ENCODE results near the gene FN1.

The FN1 gene

DNA sequence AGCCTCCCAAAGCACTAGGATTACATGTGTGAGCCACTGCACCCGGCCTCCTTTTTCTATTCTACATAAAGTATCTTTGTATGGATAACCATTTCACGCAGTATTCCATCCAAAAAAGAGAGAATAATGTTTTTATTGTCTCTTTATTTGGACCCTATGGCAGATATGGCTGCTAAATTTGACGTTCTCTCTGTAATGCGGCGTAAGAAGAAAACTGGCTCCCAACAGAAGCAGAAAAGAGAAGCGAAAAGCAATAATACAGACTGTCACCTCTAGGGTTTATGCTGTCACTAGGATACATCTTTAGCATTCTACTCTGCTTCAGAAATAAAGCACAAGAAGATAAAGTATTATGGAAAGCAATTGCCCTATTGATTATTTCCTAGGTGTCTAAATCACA lies 55.9 kb downstream of the FN1 start:
- Histone ChIP-seq H3K4me3 (ENCODE audit: severe bottlenecking) (no peak overlapping the region), H3K36me3 (ENCODE audit: low read depth) (peaks cover 100% of the 10 kb centered on the region), H3K9me3 (ENCODE audit: severe bottlenecking) (no peaks in the 10 kb centered on the region), H3K27ac (ENCODE audit: poor library complexity, severe bottlenecking) (no peak overlapping the region), H3K27me3 (ENCODE audit: insufficient read depth, poor library complexity, severe bottlenecking) (no peaks in the 10 kb centered on the region), H3K4me1 (ENCODE audit: insufficient read depth, poor library complexity, severe bottlenecking) (no peaks in the 10 kb centered on the region)
- ATAC-seq (ENCODE audit: low read depth), result no peak
- DNase-seq (ENCODE audit: low spot score), result no peak
- TF ChIP-seq, protein P1, sequence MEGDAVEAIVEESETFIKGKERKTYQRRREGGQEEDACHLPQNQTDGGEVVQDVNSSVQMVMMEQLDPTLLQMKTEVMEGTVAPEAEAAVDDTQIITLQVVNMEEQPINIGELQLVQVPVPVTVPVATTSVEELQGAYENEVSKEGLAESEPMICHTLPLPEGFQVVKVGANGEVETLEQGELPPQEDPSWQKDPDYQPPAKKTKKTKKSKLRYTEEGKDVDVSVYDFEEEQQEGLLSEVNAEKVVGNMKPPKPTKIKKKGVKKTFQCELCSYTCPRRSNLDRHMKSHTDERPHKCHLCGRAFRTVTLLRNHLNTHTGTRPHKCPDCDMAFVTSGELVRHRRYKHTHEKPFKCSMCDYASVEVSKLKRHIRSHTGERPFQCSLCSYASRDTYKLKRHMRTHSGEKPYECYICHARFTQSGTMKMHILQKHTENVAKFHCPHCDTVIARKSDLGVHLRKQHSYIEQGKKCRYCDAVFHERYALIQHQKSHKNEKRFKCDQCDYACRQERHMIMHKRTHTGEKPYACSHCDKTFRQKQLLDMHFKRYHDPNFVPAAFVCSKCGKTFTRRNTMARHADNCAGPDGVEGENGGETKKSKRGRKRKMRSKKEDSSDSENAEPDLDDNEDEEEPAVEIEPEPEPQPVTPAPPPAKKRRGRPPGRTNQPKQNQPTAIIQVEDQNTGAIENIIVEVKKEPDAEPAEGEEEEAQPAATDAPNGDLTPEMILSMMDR (IDR thresholded peaks at IDR 0.05; ENCODE audit: poor library complexity, severe bottlenecking), result no peak

DNA sequence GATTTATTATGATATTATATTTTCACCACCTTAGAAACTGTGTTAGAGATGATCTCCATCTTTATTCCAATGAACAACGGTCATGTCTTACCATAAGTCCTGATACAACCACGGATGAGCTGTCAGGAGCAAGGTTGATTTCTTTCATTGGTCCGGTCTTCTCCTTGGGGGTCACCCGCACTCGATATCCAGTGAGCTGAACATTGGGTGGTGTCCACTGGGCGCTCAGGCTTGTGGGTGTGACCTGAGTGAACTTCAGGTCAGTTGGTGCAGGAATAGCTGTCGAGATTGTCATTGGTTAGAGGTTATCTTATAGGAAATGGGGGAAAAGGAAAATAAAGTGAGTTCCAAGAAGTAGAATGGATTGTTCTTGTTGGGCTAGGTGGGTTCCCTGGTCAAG lies 56.8 kb downstream of the FN1 start:
- peaks cover 100% of the 10 kb centered on the region for H3K36me3 ChIP-seq (ENCODE audit: low read depth)
- H3K4me3 ChIP-seq (ENCODE audit: severe bottlenecking), result no peak overlapping the region
- ATAC-seq (ENCODE audit: low read depth), result no peak

DNA sequence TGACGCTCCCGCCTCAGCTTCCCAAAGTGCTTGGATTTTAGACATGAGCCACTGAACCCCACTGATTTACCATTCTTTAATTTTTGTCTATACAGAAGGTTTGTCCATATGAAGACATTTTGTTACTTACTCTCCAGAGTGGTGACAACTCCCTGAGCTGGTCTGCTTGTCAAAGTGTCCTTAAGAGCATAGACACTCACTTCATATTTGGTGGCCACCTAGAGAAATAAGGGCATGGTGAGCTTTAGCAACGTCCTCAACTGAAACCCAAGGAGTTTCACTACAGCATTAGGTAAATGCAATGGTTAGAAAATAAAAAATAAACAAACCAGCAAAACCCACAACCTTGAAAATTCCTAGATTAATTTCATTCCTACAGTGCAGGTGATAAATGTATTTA lies 57.8 kb downstream of the FN1 start:
- H3K4me1 ChIP-seq (ENCODE audit: insufficient read depth, poor library complexity, severe bottlenecking), result no peaks in the 10 kb centered on the region
- H3K27ac ChIP-seq (ENCODE audit: poor library complexity, severe bottlenecking), result no peak overlapping the region
- no peak overlapping the region for H3K4me3 ChIP-seq (ENCODE audit: severe bottlenecking)
- DNase-seq (ENCODE audit: low spot score) (no peak), ATAC-seq (ENCODE audit: low read depth) (no peak)
- no peaks in the 10 kb centered on the region for H3K27me3 ChIP-seq (ENCODE audit: insufficient read depth, poor library complexity, severe bottlenecking)
- peaks cover 98% of the 10 kb centered on the region for H3K36me3 ChIP-seq (ENCODE audit: low read depth)
- no peaks in the 10 kb centered on the region for H3K9me3 ChIP-seq (ENCODE audit: severe bottlenecking)
- TF ChIP-seq, protein P1 (IDR thresholded peaks at IDR 0.05; ENCODE audit: poor library complexity, severe bottlenecking), result no peak

More for the DNA sequence above, 56.8 kb downstream of the FN1 start:
- H3K4me1 ChIP-seq (ENCODE audit: insufficient read depth, poor library complexity, severe bottlenecking), result no peaks in the 10 kb centered on the region
- H3K27me3 ChIP-seq (ENCODE audit: insufficient read depth, poor library complexity, severe bottlenecking), result no peaks in the 10 kb centered on the region
- H3K27ac ChIP-seq (ENCODE audit: poor library complexity, severe bottlenecking), result no peak overlapping the region
- DNase-seq (ENCODE audit: low spot score), result no peak
- H3K9me3 ChIP-seq (ENCODE audit: severe bottlenecking), result no peaks in the 10 kb centered on the region
- TF ChIP-seq, protein P1 (IDR thresholded peaks at IDR 0.05; ENCODE audit: poor library complexity, severe bottlenecking), result no peak

DNA sequence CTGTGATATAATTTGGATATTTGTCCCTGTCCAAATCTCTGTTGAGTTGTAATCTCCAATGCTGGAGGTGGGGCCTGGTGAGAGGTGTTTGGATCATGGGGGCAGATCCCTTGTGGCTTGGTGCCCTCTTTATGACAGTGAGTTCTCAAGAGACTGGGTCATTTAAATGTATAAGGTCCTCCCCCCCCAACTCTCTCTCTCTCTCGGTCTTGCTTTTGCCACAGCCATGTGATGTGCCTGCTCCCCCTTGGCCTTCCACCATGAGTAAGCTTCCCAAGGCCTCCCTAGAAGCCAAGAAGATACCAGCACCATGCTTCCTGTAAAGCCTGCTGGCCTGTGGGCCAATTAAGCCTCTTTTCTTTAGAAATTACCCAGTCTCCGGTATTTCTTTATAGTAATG lies 58.6 kb downstream of the FN1 start:
- Histone ChIP-seq H3K36me3 (ENCODE audit: low read depth) (peaks cover 98% of the 10 kb centered on the region), H3K4me1 (ENCODE audit: insufficient read depth, poor library complexity, severe bottlenecking) (no peaks in the 10 kb centered on the region)
- no peak for ATAC-seq (ENCODE audit: low read depth)

DNA sequence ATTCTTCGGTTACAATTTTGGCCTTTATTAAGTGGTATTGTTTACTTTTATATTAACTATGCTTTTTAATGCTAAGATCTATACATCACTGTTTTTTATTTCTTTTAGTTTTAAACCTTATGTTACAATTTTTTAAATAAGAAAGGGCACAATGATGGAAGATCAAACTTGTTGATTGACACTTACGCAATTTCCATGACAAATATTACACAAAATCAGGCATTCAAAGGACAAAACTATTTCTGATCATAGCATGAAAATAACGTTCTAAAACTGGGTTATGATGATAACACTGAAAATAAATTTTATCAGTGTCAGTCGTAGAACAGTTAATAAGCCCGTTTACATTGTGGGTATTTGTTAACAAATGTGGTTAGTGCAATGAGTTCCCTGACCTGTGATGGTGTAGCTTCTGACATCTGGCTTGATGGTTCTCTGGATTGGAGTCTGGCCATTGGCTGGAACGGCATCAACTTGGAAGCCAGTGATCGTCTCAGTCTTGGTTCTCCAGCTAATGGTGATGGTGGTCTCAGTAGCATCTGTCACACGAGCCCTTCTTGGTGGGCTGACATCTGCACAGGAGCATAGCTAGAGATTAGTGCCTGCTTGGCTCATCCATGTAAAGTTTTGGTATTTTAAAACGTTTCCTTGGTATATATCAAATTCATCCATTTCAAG lies 59.6 kb downstream of the FN1 start:
- no peaks in the 10 kb centered on the region for H3K27me3 ChIP-seq (ENCODE audit: insufficient read depth, poor library complexity, severe bottlenecking)
- no peak overlapping the region for H3K4me3 ChIP-seq (ENCODE audit: severe bottlenecking)
- DNase-seq (ENCODE audit: low spot score), result no peak
- no peaks in the 10 kb centered on the region for H3K4me1 ChIP-seq (ENCODE audit: insufficient read depth, poor library complexity, severe bottlenecking)
- TF ChIP-seq, protein P1 (IDR thresholded peaks at IDR 0.05; ENCODE audit: poor library complexity, severe bottlenecking), result no peak
- no peaks in the 10 kb centered on the region for H3K9me3 ChIP-seq (ENCODE audit: severe bottlenecking)
- ATAC-seq (ENCODE audit: low read depth), result no peak
- peaks cover 98% of the 10 kb centered on the region for H3K36me3 ChIP-seq (ENCODE audit: low read depth)
- H3K27ac ChIP-seq (ENCODE audit: poor library complexity, severe bottlenecking), result no peak overlapping the region

More for the DNA sequence above, 58.6 kb downstream of the FN1 start:
- no peaks in the 10 kb centered on the region for H3K27me3 ChIP-seq (ENCODE audit: insufficient read depth, poor library complexity, severe bottlenecking)
- no peaks in the 10 kb centered on the region for H3K9me3 ChIP-seq (ENCODE audit: severe bottlenecking)
- no peak for DNase-seq (ENCODE audit: low spot score)
- H3K27ac ChIP-seq (ENCODE audit: poor library complexity, severe bottlenecking), result no peak overlapping the region
- TF ChIP-seq, protein P1 (IDR thresholded peaks at IDR 0.05; ENCODE audit: poor library complexity, severe bottlenecking), result no peak
- H3K4me3 ChIP-seq (ENCODE audit: severe bottlenecking), result no peak overlapping the region
